Measurements from ENCODE around the gene EPB41L3.
A peak's percentile ranks its signal among the peaks of the same experiment; 100 is the strongest.

The EPB41L3 gene

GRCh38 chr18:5481621-5482020 lies 62.2 kb downstream of the EPB41L3 start:
- H3K4me1 ChIP-seq = peaks cover 31% of the 10 kb centered on the region
- H3K79me2 ChIP-seq = peaks cover 33% of the 10 kb centered on the region
- no peaks in the 10 kb centered on the region for H3K36me3 ChIP-seq (ENCODE audit: control insufficient read depth, insufficient read depth, low read length)
- H3K27ac ChIP-seq = no peak overlapping the region
- no peak overlapping the region for H3K9ac ChIP-seq
- no peak overlapping the region for H3K4me2 ChIP-seq (ENCODE audit: low read length)
- H2AFZ ChIP-seq = no peak overlapping the region
- no peaks in the 10 kb centered on the region for H3K27me3 ChIP-seq (ENCODE audit: control insufficient read depth, insufficient read depth, low read length)
- no peak for TF ChIP-seq CTCF (IDR thresholded peaks at IDR 0.05)
- H3K9me3 ChIP-seq (ENCODE audit: control insufficient read depth, low read length) = no peaks in the 10 kb centered on the region
- H3K4me3 ChIP-seq (ENCODE audit: low read depth, low read length) = no peak overlapping the region

GRCh38 chr18:5478261-5478660 lies 65.5 kb downstream of the EPB41L3 start:
- TF ChIP-seq CTCF (IDR thresholded peaks at IDR 0.05) = no peak
- Histone ChIP-seq H3K79me2 (peaks cover 26% of the 10 kb centered on the region), H3K27me3 (ENCODE audit: control insufficient read depth, insufficient read depth, low read length) (no peaks in the 10 kb centered on the region), H3K9ac (no peak overlapping the region), H3K4me3 (ENCODE audit: low read depth, low read length) (peak overlapping the region; percentile 43), H3K4me1 (peaks cover 43% of the 10 kb centered on the region), H3K27ac (peak overlapping the region; percentile 78), H3K9me3 (ENCODE audit: control insufficient read depth, low read length) (no peaks in the 10 kb centered on the region), H2AFZ (no peak overlapping the region), H3K4me2 (ENCODE audit: low read length) (peak overlapping the region; percentile 65), H3K36me3 (ENCODE audit: control insufficient read depth, insufficient read depth, low read length) (no peaks in the 10 kb centered on the region)

DNA sequence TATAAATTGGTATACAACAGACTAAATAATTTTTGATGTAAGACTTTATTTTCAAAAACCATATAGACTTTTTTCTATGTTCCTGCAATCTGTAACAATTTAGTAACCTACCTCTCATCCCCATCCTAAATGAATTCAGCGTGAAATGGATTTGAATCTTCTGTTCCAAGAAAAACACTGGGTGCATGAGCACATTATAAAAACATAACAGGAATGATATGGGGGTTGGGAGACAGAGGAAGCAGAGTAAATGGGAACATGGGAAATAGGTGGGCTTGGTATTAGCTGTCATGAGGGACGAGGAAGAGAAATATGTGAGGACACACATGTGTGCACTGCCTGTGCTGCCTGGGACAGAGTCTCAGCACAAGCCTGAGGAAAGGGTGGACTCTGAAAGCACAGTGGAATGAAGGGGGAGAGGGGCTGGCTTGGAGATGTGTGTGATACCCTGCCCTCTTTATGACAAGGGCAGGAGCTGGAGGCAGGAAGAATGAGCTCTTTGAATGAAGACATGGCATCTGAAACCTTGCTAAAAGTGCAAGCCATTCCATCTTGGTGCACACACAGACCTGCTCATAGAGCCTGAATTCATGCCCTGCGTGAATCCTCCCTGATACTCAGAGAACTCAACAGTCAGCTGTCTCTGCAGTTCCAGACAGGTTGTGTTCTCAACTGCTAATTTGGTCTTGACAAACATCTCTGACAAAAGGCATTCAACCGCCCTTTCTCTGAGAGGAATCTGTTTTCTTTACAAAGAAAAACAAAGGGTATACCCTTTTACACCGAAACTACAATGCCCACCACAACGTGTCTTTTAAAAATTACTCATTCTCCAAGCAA lies 66.6 kb downstream of the EPB41L3 start:
- Histone ChIP-seq H3K9me3 (ENCODE audit: control insufficient read depth, low read length) (no peaks in the 10 kb centered on the region), H3K36me3 (ENCODE audit: control insufficient read depth, insufficient read depth, low read length) (no peaks in the 10 kb centered on the region), H2AFZ (no peak overlapping the region), H3K79me2 (peaks cover 23% of the 10 kb centered on the region), H3K27ac (peak overlapping the region; percentile 78), H3K4me3 (ENCODE audit: low read depth, low read length) (peak overlapping the region; percentile 43), H3K4me2 (ENCODE audit: low read length) (peak overlapping the region; percentile 65), H3K4me1 (peaks cover 43% of the 10 kb centered on the region), H3K9ac (no peak overlapping the region), H3K27me3 (ENCODE audit: control insufficient read depth, insufficient read depth, low read length) (no peaks in the 10 kb centered on the region)
- TF ChIP-seq CTCF (IDR thresholded peaks at IDR 0.05) = no peak

- Histone ChIP-seq H3K79me2 (peaks cover 26% of the 10 kb centered on the region), H3K27me3 (ENCODE audit: control insufficient read depth, insufficient read depth, low read length) (no peaks in the 10 kb centered on the region), H3K27ac (peak overlapping the region; percentile 57), H3K9ac (no peak overlapping the region), H3K4me3 (ENCODE audit: low read depth, low read length) (no peak overlapping the region), H3K9me3 (ENCODE audit: control insufficient read depth, low read length) (no peaks in the 10 kb centered on the region), H3K4me1 (peaks cover 40% of the 10 kb centered on the region), H3K4me2 (ENCODE audit: low read length) (no peak overlapping the region), H3K36me3 (ENCODE audit: control insufficient read depth, insufficient read depth, low read length) (no peaks in the 10 kb centered on the region), H2AFZ (peak overlapping the region; percentile 33)
- no peak for TF ChIP-seq CTCF (IDR thresholded peaks at IDR 0.05)
These were observed 68.5 kb downstream of the EPB41L3 start for GRCh38 chr18:5475267-5475666.

- H3K4me1 ChIP-seq = peaks cover 3% of the 10 kb centered on the region
- no peaks in the 10 kb centered on the region for H3K9me3 ChIP-seq (ENCODE audit: control insufficient read depth, low read length)
- no peaks in the 10 kb centered on the region for H3K36me3 ChIP-seq (ENCODE audit: control insufficient read depth, insufficient read depth, low read length)
- H3K4me3 ChIP-seq (ENCODE audit: low read depth, low read length) = no peak overlapping the region
- no peak overlapping the region for H3K4me2 ChIP-seq (ENCODE audit: low read length)
- no peak overlapping the region for H3K9ac ChIP-seq
- H3K79me2 ChIP-seq = peaks cover 62% of the 10 kb centered on the region
- H3K27ac ChIP-seq = no peak overlapping the region
- no peak overlapping the region for H2AFZ ChIP-seq
- TF ChIP-seq CTCF (IDR thresholded peaks at IDR 0.05) = no peak
- no peaks in the 10 kb centered on the region for H3K27me3 ChIP-seq (ENCODE audit: control insufficient read depth, insufficient read depth, low read length)
These were observed 74.5 kb downstream of the EPB41L3 start for GRCh38 chr18:5469340-5469739.
